Raji (cell line): Measurements from ENCODE around the gene RRP12.

Source experiments
- POLR2A ChIP-seq: IDR thresholded peaks from 2 replicates; pipeline ENCODE4 v1.6.1; 2011; ENCODE audit warnings: low read depth, low read length, control low read depth; ENCODE audit not compliant: insufficient read depth

The RRP12 gene

DNA sequence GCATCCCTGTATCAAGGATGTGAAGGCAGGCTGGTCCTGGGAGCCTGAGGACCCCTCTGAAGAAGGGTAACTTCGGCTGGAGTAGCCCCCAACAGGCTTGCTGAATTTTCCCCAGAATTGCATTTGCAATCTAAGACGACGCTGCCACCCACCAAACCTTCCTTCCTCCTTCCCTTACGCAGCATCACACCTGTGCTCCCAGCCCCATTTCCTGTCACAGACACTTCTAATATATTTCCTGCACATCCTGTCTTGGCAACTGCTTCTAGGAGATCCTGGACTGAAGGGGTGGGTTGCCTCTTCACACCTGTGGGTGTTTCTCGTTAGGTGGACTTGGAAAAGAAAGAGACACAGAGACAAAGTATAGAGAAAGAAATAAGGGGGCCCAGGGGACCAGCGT, 15.4 kb upstream of the RRP12 start:
- no peak for TF ChIP-seq POLR2A

DNA sequence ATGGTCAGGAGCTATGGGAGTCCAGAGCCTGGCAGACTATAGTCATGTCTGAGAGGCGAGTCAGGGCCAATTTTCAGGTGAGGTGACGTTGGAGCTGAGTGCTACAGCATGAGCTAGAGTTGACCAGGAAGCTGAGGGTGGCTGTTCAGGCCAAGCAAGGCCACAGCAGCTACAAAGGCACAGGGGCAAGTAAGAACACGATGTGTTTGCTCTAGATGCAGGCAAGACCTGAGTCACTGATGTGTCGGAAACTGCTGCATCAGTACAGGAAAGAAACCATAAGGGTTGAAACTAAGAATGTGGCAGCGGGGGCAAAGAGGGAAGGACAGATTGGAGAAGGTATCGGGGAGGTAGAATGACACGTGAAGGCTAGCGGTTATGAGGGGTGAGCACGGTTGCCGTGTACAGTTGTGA, 11.8 kb upstream of the RRP12 start:
- no peak for TF ChIP-seq POLR2A

DNA sequence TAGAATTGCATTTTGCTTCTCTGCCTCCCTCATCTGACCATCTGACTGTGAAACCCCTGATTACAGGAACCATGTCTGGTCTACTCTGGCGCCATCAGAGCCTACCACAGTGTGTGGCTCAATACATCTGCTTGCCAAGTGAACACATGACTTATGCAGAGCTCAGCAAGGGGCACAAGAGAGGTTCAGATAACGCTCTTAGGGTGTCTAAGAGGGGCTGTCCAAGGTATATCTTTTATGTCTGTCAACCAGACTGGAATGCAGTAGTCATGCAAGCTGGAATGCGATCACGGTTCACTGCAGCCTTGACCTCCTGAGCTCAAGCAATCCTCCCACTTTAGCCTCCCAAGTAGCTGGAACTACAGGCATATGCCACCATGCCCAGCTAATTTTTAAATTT, 10.3 kb upstream of the RRP12 start:
- TF ChIP-seq POLR2A: no peak

DNA sequence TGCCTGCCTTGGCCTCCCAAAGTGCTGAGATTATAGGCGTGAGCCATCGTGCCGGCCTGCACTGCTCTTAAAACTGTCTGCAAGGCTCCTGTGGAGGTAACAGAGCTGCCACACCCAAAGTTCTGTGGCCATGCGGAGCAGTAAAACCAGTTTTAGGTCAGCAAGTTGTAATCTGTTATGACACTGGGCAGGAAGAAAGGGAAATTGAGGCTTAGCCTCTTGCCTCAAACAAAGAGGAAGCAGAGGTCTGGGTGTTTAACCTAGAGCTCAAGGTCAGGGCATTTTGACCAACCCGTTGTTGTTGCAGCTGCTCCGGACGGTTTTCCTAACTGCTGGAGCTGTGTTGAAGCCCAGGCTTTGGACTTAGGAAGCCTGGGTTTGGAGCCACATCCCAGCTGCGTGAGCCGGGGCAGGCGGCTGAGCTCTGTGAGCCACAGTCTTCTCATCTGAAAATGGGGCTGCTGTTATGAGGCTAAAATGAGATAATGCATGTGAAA, 7.4 kb upstream of the RRP12 start:
- no peak for TF ChIP-seq POLR2A

DNA sequence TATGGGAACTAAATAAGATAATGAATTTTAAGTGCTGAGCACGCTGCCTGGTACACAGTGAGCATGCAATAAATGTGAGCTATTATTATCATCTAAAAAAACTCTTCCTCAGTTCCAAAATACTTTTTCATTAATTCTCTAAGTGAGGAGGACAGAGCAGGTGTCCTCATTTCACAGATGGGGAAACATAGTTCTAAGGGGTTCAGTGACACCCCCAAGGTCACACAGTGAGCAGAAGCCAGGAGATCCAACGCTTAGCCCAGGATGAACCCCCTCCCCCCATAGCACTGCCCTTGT, 6.8 kb upstream of the RRP12 start:
- TF ChIP-seq POLR2A: no peak

DNA sequence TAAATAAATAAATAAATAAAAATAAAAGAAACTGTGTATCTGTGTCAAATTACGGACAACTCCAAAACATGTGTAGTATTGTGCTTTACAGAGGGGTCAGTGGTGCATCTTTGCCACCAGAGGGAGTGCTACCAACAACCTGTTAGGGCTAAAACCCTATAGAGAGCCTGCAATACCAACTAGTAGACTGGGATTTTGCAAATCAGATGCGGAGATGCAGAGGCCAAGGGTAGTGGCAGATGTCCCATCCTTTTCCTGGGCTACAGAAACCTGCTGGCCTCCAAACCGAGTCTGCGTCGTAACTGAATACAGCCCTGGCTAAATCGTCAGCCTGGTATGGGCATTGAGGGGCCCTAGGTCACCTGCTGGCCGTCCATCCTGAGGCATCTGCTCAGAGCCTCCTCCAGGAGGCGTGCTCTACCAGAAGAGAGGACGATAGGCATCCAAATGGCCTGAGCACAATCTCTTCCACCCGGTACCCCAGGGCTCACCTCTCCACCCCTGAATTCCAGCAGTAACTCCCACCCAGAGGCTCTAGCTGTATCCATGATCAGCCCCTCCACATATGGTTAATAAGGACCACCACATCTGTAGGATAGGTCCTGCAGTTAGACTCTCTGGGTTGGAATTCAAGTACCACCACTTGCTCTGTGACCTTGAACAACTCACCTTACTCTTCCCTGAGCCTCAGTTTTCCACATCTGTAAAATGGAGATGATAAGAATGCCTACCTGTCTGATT, 6.2 kb upstream of the RRP12 start:
- TF ChIP-seq POLR2A: 0 out of 2 replicates have a peak, but pooled peaks have one; percentile 22

DNA sequence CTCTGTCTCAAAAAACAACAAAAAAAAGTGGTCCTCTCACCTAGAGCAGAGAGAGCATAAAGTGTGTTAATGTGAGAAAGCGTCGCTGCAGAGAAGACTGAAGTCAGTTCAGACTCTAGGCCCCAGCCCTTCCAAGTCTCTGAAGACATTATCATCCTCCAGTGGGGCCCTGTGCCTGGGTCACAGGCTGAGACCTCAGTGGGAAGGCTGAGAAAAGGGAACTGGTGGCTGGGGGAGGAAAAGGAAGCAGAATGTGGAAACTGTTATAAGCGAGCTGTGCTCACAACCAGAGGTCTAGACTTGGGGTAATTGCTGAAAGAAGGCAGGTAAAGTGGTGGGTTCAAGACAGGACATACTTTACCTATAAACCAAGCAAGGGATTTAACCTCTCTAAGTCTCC, 4.9 kb upstream of the RRP12 start:
- no peak for TF ChIP-seq POLR2A

DNA sequence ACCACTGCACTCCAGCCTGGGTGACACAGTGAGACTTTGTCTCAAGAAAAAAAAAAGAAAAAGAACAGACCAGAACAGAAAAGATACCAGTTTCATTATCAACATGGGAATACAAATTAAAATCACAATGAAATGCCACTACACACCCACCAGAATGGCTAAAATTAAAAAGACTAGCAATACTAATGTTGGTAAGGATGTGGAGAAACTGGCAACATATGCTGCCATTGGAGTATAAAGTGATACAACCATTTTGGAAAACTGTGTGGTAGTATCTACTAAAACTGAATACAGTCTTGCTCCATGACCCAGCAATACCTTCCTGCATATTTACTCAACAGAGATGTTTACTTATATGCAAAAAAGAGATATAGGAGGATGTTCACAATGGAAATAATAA, 2.9 kb upstream of the RRP12 start:
- TF ChIP-seq POLR2A: no peak

DNA sequence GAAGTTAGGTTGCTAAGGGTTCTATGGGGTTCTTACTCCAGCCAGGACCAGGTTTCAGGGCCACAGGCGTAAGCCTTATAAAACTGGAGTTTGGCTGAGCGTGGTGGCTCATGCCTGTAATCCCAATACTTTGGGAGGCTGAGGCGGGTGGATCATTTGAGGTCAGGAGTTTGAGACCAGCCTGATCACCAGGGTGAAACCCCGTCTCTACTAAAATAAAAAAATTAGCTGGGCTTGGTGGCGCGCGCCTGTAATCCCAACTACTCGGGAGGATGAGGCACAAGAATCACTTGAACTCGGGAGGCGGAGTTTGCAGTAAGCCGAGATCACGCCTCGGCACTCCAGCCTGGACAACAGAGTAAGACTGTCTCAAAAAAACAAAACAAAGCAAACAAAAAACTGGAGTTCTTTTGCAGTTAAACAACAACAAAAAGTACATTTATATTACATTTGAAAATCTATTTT, 347 bp upstream of the RRP12 start:
- TF ChIP-seq POLR2A: no peak

DNA sequence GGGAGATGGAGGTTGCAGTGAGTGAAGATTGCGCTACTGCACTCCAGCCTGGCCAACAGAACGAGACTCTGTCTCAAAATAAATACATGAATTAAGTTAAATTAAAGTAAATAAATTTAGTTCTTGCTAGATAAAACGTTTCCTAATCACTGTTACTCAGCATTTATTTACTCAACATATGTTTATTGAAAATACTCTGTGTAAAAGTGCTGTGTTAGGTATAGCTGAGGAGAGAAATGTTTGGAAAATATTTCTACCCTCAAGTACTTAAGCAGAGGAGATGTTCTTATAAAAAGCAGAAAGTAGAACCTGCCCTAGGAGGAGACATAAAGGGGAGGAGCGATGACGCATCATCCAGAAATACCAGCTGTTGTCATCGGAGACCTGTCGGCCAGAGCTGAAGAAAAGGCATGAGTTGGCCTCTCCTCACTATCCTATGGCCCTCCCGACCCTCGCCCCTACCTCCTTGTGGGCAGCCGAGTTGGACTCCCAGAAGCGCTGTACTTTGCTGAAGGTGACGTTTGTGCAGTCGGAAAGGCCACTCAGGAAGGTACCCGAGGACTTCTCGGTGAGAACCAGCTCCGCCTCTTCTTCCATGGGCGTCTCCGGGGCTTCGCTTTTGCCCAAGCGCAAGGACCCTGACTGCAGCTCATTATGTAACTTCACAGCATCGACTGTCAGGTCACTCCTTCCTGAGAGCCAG, 1.1 kb downstream of the RRP12 start:
- no peak for TF ChIP-seq POLR2A

DNA sequence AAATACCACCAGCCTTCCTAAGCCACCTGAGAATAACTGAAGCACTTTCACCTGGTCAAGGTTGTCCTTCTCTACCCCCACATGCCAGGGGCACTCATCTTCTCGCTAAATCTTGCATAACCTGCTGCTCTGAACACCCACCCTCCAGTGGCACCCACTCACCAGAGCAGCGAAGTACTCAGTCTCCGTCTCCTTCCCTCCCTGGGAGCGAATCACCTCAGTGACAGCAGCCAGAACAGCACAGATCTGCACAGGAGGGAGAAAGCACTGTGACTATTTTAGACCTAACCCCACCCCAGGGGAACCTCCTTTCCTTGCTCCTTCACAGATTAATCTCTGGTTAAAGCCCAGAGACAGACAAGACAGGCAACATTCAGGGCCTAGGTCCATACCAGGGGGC, 5.1 kb downstream of the RRP12 start:
- TF ChIP-seq POLR2A: no peak

DNA sequence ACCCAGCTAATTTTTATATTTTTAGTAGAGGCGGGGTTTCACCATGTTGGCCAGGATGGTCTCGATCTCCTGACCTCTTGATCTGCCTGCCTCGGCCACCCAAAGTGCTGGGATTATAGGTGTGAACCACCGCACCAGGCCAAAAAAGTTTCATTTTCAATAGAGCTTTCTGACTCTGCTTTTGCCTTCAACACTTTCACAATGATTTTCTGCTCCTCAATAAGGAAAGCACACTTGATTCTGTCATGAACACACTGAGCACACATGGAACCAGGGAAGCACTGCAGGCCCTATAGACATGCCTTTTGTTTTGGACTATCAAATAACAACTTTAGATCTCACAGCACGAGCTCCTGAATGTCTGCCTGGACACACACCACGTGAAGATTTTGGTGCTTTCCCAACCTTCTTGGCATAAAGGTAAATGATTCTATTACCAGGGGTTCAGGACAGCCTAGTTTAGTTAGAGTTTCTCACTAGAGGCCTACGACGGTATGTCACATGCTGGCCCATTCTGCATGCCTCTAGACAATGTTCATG, 8.0 kb downstream of the RRP12 start:
- TF ChIP-seq POLR2A: no peak

DNA sequence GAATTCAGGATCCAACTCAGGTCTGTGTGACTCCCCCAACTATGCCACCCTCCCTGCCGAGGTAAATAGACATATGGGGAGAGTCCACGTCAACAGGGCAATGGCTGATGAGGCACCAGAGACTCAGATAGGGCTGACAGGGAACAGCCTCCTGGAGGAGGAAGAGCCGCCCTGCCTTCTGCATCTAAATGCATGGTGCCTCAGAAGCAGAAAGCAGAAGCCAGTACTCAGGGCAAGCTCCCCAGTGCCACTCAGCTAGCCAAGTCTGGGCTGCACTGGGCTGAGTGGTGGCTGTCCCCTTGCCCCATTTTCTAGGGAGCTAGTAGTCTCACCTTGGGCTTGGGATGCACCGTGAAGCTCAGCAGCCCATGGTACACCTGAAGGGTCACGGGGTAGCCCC, 11.0 kb downstream of the RRP12 start:
- TF ChIP-seq POLR2A: no peak

DNA sequence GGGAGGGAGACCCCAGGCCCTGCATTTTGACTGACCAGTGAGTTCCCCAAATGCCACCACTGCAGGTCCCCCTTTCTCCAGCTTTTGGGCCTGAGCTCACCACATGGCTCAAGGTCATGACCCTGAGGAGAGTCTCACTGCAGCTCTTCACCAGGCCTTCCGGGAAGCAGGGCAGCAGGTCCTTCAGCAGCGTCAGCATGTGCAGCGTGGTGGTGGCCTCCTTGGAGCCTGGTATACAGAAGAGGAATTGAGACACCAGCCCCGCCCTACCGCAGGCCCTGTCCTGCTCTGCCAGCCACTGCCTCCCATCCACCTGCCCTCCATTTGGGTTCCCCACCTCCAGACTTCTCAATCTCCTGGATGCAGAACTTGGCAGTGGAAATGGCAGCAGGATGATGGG, 13.0 kb downstream of the RRP12 start:
- no peak for TF ChIP-seq POLR2A

DNA sequence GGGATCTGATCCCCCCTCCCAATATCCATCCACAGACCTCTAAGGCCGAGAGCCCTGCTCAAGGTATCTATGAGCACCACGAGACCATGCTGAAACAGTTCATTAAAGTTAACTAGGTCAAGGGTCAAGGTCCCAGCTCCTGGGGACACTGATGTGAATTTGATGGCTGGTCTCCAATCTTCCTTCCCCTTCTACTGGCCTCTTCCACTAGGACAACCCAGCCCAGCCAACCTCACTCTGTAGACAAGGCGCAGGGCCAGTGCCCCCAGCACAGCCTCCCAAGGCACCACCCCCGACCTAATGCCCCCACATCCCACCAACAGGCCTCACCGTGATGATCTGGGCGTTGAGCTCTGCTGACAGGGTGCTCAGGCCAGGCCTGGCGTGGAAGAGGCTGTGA, 15.6 kb downstream of the RRP12 start:
- no peak for TF ChIP-seq POLR2A

DNA sequence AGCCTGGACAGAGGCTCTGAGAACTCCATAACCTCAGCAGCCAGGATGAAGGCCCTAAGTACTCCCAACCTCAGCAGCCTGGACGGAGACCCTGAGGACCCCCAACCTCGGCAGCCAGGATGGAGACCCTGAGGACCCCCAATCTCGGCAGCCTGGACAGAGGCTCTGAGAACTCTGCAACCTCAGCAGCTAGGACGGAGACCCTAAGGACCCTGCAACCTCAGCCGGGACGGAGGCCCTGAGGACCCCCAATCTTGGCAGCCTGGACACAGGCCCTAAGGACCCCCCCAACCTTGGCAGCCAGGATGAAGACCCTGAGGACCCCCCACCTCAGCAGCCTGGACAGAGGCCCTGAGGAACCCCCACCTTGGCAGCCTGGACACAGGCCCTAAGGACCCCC, 16.5 kb downstream of the RRP12 start:
- TF ChIP-seq POLR2A: no peak
